Naive thymus-derived CD4-positive, alpha-beta T cell (primary cell): Measurements from ENCODE around the gene STX10. TPM values are rescaled to one million over a fixed set of nuclear protein-coding genes. Genes with fewer than 3 reads are reported as not detected.
A peak's percentile ranks its signal among the peaks of the same experiment; 100 is the strongest.
"Not testable (repeated sequence)": the region's sequence is repeated elsewhere in the genome, so short reads cannot be mapped to it uniquely, and the experiment has no call there.

Experiments used
- ATAC-seq: fragments of 150-1000 bp; cut with Tn5 transposase; 2 replicates; pipeline ENCODE4 v1.10.0; 2021; ENCODE audit warnings: mild to moderate bottlenecking, moderate library complexity
- CTCF ChIA-PET: fragments of 350-600 bp; sonication (Branson Sonifier 250); formaldehyde crosslinking; loops from one replicate; lab custom pipeline; 2021; ENCODE audit warnings: antibody characterized with exemption; lab: Charles Lee
- POLR2A ChIA-PET: fragments of 350-600 bp; sonication (Branson Sonifier 250); formaldehyde crosslinking; loops from one replicate; lab custom pipeline; 2021; ENCODE audit warnings: antibody characterized with exemption, inconsistent platforms; lab: Charles Lee
- DNase-seq, 9 donors: peaks; one replicate each; pipeline versions ENCODE4 v3.0.0 to v3.0.0-alpha.2; 2020 to 2022; ENCODE audit warnings: mixed read lengths in 1 of 9
- H3K27ac ChIP-seq: one replicate; pipeline ENCODE4 v1.7.0; 2013; ENCODE audit warnings: mild to moderate bottlenecking, low read depth, low read length, moderate library complexity
- H3K27me3 ChIP-seq, 2 donors: one replicate each; pipeline ENCODE4 v1.7.0; 2013; ENCODE audit warnings: low read length in 2 of 2, mild to moderate bottlenecking in 2 of 2, moderate library complexity in 2 of 2; ENCODE audit not compliant: control insufficient read depth in 2 of 2, insufficient read depth in 2 of 2
- H3K36me3 ChIP-seq, 3 experiments: 1 replicate in 2 of 3; 2 replicates in 1 of 3; pipeline ENCODE4 v1.7.0; 2013; ENCODE audit warnings: low read length in 3 of 3, mild to moderate bottlenecking in 3 of 3, moderate library complexity in 1 of 3; ENCODE audit not compliant: insufficient read depth in 3 of 3, control insufficient read depth in 2 of 3
- H3K4me1 ChIP-seq, 2 donors: one replicate each; pipeline ENCODE4 v1.7.0; 2013; ENCODE audit warnings: low read length in 2 of 2, mild to moderate bottlenecking in 2 of 2, moderate library complexity in 1 of 2; ENCODE audit not compliant: control insufficient read depth in 2 of 2, insufficient read depth in 2 of 2
- H3K4me3 ChIP-seq: 2 replicates; pipeline ENCODE4 v1.7.0; 2013; ENCODE audit warnings: mild to moderate bottlenecking, low read length
- H3K9me3 ChIP-seq, 3 experiments: 1 replicate in 2 of 3; 2 replicates in 1 of 3; pipeline ENCODE4 v1.7.0; 2013; ENCODE audit warnings: low read length in 3 of 3; ENCODE audit not compliant: control insufficient read depth in 2 of 3
- H3K27ac Mint-ChIP-seq, 9 donors: one replicate each; pipeline ENCODE4 v1.8.0; 2020 to 2022; ENCODE audit warnings: mixed read lengths in 9 of 9, mild to moderate bottlenecking in 8 of 9, moderate library complexity in 5 of 9, inconsistent platforms in 2 of 9
- H3K27me3 Mint-ChIP-seq, 5 donors: one replicate each; pipeline ENCODE4 v1.8.0; 2021 to 2022; ENCODE audit warnings: mixed read lengths in 5 of 5, mild to moderate bottlenecking in 1 of 5
- H3K36me3 Mint-ChIP-seq, 5 donors: one replicate each; pipeline ENCODE4 v1.8.0; 2020 to 2022; ENCODE audit warnings: mixed read lengths in 5 of 5, mild to moderate bottlenecking in 3 of 5, inconsistent platforms in 1 of 5
- H3K4me1 Mint-ChIP-seq, 7 donors: one replicate each; pipeline ENCODE4 v1.8.0; 2020 to 2022; ENCODE audit warnings: mixed read lengths in 7 of 7, mild to moderate bottlenecking in 3 of 7, inconsistent platforms in 1 of 7
- H3K4me3 Mint-ChIP-seq, 10 donors: one replicate each; pipeline ENCODE4 v1.8.0; 2020 to 2022; ENCODE audit warnings: mild to moderate bottlenecking in 10 of 10, mixed read lengths in 10 of 10, moderate library complexity in 6 of 10, inconsistent platforms in 2 of 10
- H3K9me3 Mint-ChIP-seq, 11 donors: one replicate each; pipeline ENCODE4 v1.8.0; 2020 to 2022; ENCODE audit warnings: mixed read lengths in 11 of 11, mild to moderate bottlenecking in 4 of 11, inconsistent platforms in 1 of 11, moderate library complexity in 1 of 11
- intact Hi-C, 2 donors: fragments of 100-400 bp; cut with micrococcal nuclease; formaldehyde crosslinking; loops; one replicate each; pipeline ENCODE4 v1.15.1; 2023
- polyA plus RNA-seq, 2 donors: library from polyadenylated mRNA; unstranded; fragments of 300-500 nt; fragmentation: Illumina TruSeq; gene quantifications; one replicate each; pipeline ENCODE4 v1.2.3, GENCODE V29; 2021
- total RNA-seq, 6 experiments: library from RNA in 5 of 6; stranded (reverse) in 5 of 6; gene quantifications; 1 replicate in 5 of 6; 2 replicates in 1 of 6; pipeline ENCODE4 v1.2.3 and lab custom pipeline; 2021 to 2026

The STX10 gene
- total and polyA plus RNA-seq, 7 experiments from 2014 or later, result 42.6 to 76.2 (median 63.7) TPM

DNA sequence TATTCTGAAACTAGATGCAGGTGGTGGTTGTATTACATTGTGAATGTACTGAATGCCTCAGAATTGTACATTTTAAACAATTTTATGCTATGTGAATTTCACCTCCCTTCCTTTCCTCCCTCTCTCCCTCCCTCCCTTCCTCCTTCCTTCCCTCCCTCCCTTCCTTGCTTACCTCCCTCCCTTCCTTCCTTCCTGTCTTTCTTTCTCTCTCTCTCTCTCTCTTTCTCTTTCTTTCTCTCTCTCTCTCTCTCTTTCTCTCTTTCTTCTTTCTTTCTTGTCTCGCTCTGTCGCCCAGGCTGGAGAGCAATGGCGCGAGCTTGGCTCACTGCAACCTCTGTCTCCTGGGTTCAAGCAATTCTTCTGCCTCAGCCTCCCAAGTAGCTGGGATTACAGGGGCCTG is 37.2 kb upstream of the STX10 start:
- ATAC-seq, result no peak
- no peaks in the 10 kb centered on the region for H3K27me3 ChIP-seq
- H3K9me3 Mint-ChIP-seq, result peaks cover 0 to 2% (median 0%) of the 10 kb centered on the region in 11 donors

DNA sequence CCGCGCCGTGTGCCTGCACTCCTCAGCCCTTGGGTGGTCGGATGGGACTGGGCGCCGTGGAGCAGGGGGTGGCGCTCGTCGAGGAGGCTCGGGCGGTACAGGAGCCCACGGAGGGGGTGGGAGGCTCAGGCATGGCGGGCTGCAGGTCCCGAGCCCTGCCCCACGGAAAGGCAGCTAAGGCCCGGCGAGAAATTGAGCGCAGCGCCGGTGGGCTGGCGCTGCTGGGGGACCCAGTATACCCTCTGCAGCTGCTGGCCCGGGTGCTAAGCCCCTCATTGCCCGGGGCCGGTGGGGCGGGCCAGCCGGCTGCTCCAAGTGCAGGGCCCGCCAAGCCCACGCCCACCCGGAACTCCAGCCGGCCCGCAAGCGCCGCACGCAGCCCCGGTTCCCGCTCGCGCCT is 36.5 kb upstream of the STX10 start:
- H3K4me3 Mint-ChIP-seq, DNase-seq, ATAC-seq, H3K27me3 Mint-ChIP-seq, H3K27ac ChIP-seq, intact Hi-C loops, H3K36me3 Mint-ChIP-seq, H3K4me3 ChIP-seq, H3K9me3 ChIP-seq, H3K9me3 Mint-ChIP-seq, H3K36me3 ChIP-seq, H3K27me3 ChIP-seq: not testable (repeated sequence)
- POLR2A ChIA-PET, result interaction anchor here (0.6 to 19.6 kb wide), 5 partner anchors 13 to 34 kb away, joined by 3 to 263 read pairs (median 5); no protein-coding TSS in a partner anchor
- CTCF ChIA-PET, result interaction anchor here (0.9 kb wide), 1 partner anchor 8 kb away, joined by 5 read pairs; no protein-coding TSS in a partner anchor
- peak overlapping the region in 2 of 9 donors; percentile 22 to 61 for H3K27ac Mint-ChIP-seq
- H3K4me1 ChIP-seq, result peaks cover 9 to 25% of the 10 kb centered on the region in 2 donors
- H3K4me1 Mint-ChIP-seq, result peaks cover 14 to 41% (median 28%) of the 10 kb centered on the region in 7 donors

More for the DNA sequence above, 37.2 kb upstream of the STX10 start:
- no peak for DNase-seq
- H3K36me3 ChIP-seq, result no peaks in the 10 kb centered on the region
- no peaks in the 10 kb centered on the region for H3K9me3 ChIP-seq
- H3K27me3 Mint-ChIP-seq, result no peaks in the 10 kb centered on the region
- peaks cover 2 to 19% of the 10 kb centered on the region in 2 donors for H3K4me1 ChIP-seq
- ChIA-PET POLR2A (interaction anchor here (0.9 to 19.6 kb wide), 5 partner anchors 11 to 35 kb away, joined by 3 to 263 read pairs (median 9); no protein-coding TSS in a partner anchor), CTCF (interaction anchor here (0.7 kb wide), 1 partner anchor 8 kb away, joined by 3 read pairs; no protein-coding TSS in a partner anchor)
- H3K36me3 Mint-ChIP-seq, result no peaks in the 10 kb centered on the region
- peaks cover 11 to 34% (median 23%) of the 10 kb centered on the region in 7 donors for H3K4me1 Mint-ChIP-seq
- H3K27ac Mint-ChIP-seq, result peak overlapping the region; percentile 22 to 92 (median 74)
- H3K27ac ChIP-seq, result no peak overlapping the region
- intact Hi-C loops, result no loop called here
- peak overlapping the region in 9 of 10 donors; percentile 41 to 80 (median 61) for H3K4me3 Mint-ChIP-seq
- no peak overlapping the region for H3K4me3 ChIP-seq

DNA sequence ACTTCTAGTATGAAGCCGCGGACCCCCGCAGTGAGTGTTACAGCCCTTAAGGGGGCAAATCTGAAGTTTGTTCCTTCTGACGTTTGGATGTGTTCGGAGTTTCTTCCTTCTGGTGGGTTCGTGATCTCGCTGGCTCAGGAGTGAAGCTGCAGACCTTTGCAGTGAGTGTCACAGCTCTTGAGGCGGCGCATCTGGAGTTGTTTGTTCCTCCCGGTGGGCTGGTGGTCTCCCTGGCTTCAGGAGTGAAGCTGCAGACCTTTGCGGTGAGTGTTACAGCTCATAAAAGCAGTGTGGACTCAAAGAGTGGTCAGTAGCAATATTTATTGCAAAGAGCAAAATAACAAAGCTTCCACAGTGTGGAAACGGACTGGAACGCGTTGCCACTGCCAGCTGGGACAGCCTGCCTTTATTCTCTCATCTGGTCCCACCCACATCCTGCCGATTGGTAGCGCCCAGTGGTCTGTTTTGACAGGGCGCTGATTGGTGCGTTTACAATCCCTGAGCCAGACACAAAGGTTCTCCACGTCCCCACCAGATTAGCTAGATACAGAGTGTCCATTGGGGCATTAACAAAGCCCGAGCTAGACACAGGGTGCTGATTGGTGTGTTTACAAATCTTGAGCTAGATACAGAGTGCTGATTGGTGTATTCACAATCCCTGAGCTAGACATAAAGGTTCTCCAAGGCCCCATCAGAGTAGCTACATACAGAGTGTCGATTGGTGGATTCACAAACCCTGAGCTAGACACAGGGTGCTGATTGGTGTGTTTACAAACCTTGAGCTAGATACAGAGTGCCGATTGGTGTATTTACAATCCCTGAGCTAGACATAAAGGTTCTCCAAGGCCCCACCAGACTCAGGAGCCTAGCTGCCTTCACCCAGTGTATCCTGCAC is 35.8 kb upstream of the STX10 start:
- DNase-seq, intact Hi-C loops, ATAC-seq, H3K4me3 ChIP-seq, H3K27me3 Mint-ChIP-seq, H3K9me3 ChIP-seq, H3K27me3 ChIP-seq, H3K27ac ChIP-seq, H3K36me3 Mint-ChIP-seq, H3K36me3 ChIP-seq, H3K9me3 Mint-ChIP-seq: not testable (repeated sequence)
- peak overlapping the region in 2 of 10 donors; percentile 2 to 45 for H3K4me3 Mint-ChIP-seq
- peaks cover 12 to 23% of the 10 kb centered on the region in 2 donors for H3K4me1 ChIP-seq
- peak overlapping the region in 6 of 9 donors; percentile 9 to 61 (median 43) for H3K27ac Mint-ChIP-seq
- H3K4me1 Mint-ChIP-seq, result peaks cover 14 to 39% (median 28%) of the 10 kb centered on the region in 7 donors
- ChIA-PET CTCF (interaction anchor here (0.9 kb wide), 1 partner anchor 9 kb away, joined by 5 read pairs; no protein-coding TSS in a partner anchor), POLR2A (interaction anchor here (1.2 to 19.6 kb wide), 5 partner anchors 10 to 34 kb away, joined by 3 to 263 read pairs (median 5); no protein-coding TSS in a partner anchor)

GRCh38 chr19:13184926-13185325 is 34.8 kb upstream of the STX10 start:
- H3K27ac ChIP-seq, H3K9me3 ChIP-seq, H3K36me3 ChIP-seq, DNase-seq, H3K36me3 Mint-ChIP-seq, H3K4me3 ChIP-seq, ATAC-seq, H3K9me3 Mint-ChIP-seq, H3K4me3 Mint-ChIP-seq, H3K27me3 ChIP-seq, H3K27me3 Mint-ChIP-seq: not testable (repeated sequence)
- Mint-ChIP-seq H3K27ac (peak overlapping the region in 1 of 9 donors; percentile 59), H3K4me1 (peaks cover 20 to 49% (median 39%) of the 10 kb centered on the region in 7 donors)
- peaks cover 20 to 32% of the 10 kb centered on the region in 2 donors for H3K4me1 ChIP-seq
- intact Hi-C loops, result loop anchor here in 1 of 2 donors (5.0 kb wide), 1 partner anchor 1942 kb away; a partner anchor contains a TSS
- ChIA-PET CTCF (interaction anchor here (0.6 kb wide), 1 partner anchor 328 kb away, joined by 3 read pairs; no protein-coding TSS in a partner anchor), POLR2A (interaction anchor here (1.4 to 19.6 kb wide), 5 partner anchors 9 to 32 kb away, joined by 3 to 263 read pairs (median 31); no protein-coding TSS in a partner anchor)

DNA sequence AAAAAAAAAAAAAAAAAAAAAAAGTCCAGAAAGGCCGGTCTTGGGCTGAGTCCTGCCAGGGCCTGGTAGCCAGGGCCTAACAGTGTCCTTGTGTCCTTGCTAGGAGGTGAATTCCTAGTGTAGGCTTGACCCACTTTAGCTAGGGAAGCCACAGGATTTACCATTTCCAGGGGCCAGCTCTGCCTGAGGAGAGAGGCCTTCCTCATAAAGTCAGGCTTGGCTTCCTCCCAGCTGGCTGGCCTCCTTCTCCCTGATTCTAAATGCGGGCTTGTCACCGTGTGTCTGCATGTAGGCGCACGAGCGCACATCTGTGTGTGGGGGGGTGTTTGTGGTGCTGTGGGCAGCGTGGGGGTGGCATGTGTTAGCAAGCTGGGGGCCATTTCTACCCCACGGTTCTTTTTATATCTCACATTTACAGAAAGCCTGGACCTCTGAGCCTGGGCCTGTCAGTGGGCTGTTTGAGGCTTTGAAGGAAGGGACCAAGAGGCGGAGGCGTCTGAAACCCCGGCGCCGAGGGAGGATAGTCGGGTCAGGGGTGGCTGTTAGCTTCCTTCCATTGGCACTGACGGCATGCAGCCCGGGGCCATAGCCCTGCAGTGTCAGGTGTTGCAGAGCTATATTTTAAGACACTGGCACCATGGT is 31.7 kb upstream of the STX10 start:
- peak; percentile 71 for ATAC-seq
- Mint-ChIP-seq H3K27ac (peak overlapping the region; percentile 20 to 86 (median 76)), H3K27me3 (no peaks in the 10 kb centered on the region), H3K36me3 (peaks cover 0 to 2% (median 0%) of the 10 kb centered on the region in 5 donors), H3K9me3 (peaks cover 0 to 3% (median 0%) of the 10 kb centered on the region in 11 donors), H3K4me3 (peak overlapping the region in 8 of 10 donors; percentile 24 to 71 (median 62)), H3K4me1 (peaks cover 14 to 43% (median 38%) of the 10 kb centered on the region in 7 donors)
- no peaks in the 10 kb centered on the region for H3K9me3 ChIP-seq
- intact Hi-C loops, result loop anchor here in 1 of 2 donors (1.0 to 5.0 kb wide), 2 partner anchors 15 to 1945 kb away; a partner anchor contains a TSS
- H3K4me3 ChIP-seq, result no peak overlapping the region
- H3K27ac ChIP-seq, result no peak overlapping the region
- DNase-seq, result no peak
- ChIA-PET CTCF (interaction anchor here (0.6 to 3.0 kb wide), 10 partner anchors 8 to 216 kb away, joined by 3 to 18 read pairs (median 3); no protein-coding TSS in a partner anchor), POLR2A (interaction anchor here (0.6 to 19.6 kb wide), 8 partner anchors 8 to 77 kb away, joined by 5 to 263 read pairs (median 8); partner anchors contain the start of genes IER2, NACC1 and STX10)
- no peaks in the 10 kb centered on the region for H3K27me3 ChIP-seq
- no peaks in the 10 kb centered on the region for H3K36me3 ChIP-seq
- peaks cover 20 to 21% of the 10 kb centered on the region in 2 donors for H3K4me1 ChIP-seq

GRCh38 chr19:13178291-13178690 is 28.1 kb upstream of the STX10 start:
- H3K27ac ChIP-seq, H3K36me3 ChIP-seq, H3K4me3 Mint-ChIP-seq, H3K27me3 ChIP-seq, intact Hi-C loops, H3K4me3 ChIP-seq, H3K27me3 Mint-ChIP-seq, H3K9me3 Mint-ChIP-seq, H3K9me3 ChIP-seq, H3K36me3 Mint-ChIP-seq, DNase-seq, ATAC-seq: not testable (repeated sequence)
- POLR2A ChIA-PET, result interaction anchor here (1.0 to 19.6 kb wide), 4 partner anchors 12 to 38 kb away, joined by 4 to 263 read pairs (median 5); no protein-coding TSS in a partner anchor
- CTCF ChIA-PET, result interaction anchor here (0.5 to 0.8 kb wide), 2 partner anchors 23 to 65 kb away, joined by 3 to 4 read pairs; no protein-coding TSS in a partner anchor
- Mint-ChIP-seq H3K27ac (peak overlapping the region in 4 of 9 donors; percentile 31 to 81 (median 59)), H3K4me1 (peaks cover 7 to 53% (median 38%) of the 10 kb centered on the region in 7 donors)
- H3K4me1 ChIP-seq, result peaks cover 26 to 33% of the 10 kb centered on the region in 2 donors
